IPS-NIHi11 (cell line): ENCODE results near the gene FOSL1.
"Not testable (repeated sequence)": the region's sequence is repeated elsewhere in the genome, so short reads cannot be mapped to it uniquely, and the experiment has no call there.

Experiments used
- DNase-seq: peaks from one replicate; pipeline ENCODE4 v3.0.0; 2012; ENCODE audit warnings: mixed read lengths, low spot score

FOSL1 gene

GRCh38 chr11:65896034-65896999, 3.9 kb downstream of the FOSL1 start:
- DNase-seq, result no peak

- no peak for DNase-seq
Observed at GRCh38 chr11:65895482-65895981, 4.7 kb downstream of the FOSL1 start.

- DNase-seq, result no peak
Observed at GRCh38 chr11:65894034-65894591, 6.1 kb downstream of the FOSL1 start.

- DNase-seq, result no peak
Observed at GRCh38 chr11:65892661-65893317, 7.4 kb downstream of the FOSL1 start.

GRCh38 chr11:65892137-65892540, 8.0 kb downstream of the FOSL1 start:
- not testable (repeated sequence) for DNase-seq

GRCh38 chr11:65891219-65892136, 8.7 kb downstream of the FOSL1 start:
- peak; percentile 57 for DNase-seq

- DNase-seq, result peak; percentile 93
Observed at GRCh38 chr11:65890324-65891218, 9.6 kb downstream of the FOSL1 start, which contains the start of gene CCDC85B. TSS of gene CCDC85B (plus strand) at chr11:65890673. CDS start at chr11:65890784, 111 bp downstream.

- peak; percentile 94 for DNase-seq
Observed at GRCh38 chr11:65888163-65888814, 11.9 kb downstream of the FOSL1 start, which contains the start of gene FIBP. TSS of gene FIBP (minus strand) at chr11:65888471. CDS start at chr11:65888418, 53 bp downstream.

GRCh38 chr11:65887723-65888162, 12.4 kb downstream of the FOSL1 start:
- peak; percentile 66 for DNase-seq

GRCh38 chr11:65886826-65887722, 13.1 kb downstream of the FOSL1 start:
- no peak for DNase-seq

GRCh38 chr11:65885808-65886536, 14.2 kb downstream of the FOSL1 start:
- DNase-seq, result no peak

- no peak for DNase-seq
Observed at GRCh38 chr11:65885231-65885630, 15.0 kb downstream of the FOSL1 start.

GRCh38 chr11:65884716-65885092, 15.5 kb downstream of the FOSL1 start:
- DNase-seq, result peak; percentile 89

- no peak for DNase-seq
Observed at GRCh38 chr11:65883786-65884715, 16.1 kb downstream of the FOSL1 start.

GRCh38 chr11:65883058-65883761, 17.0 kb downstream of the FOSL1 start:
- DNase-seq, result no peak
